Measurements from ENCODE around the gene FEN1. TPM values are rescaled to one million over a fixed set of nuclear protein-coding genes. Genes with fewer than 3 reads are reported as not detected.

FEN1 gene
- total RNA-seq, 4 donors from 2014 or later = 4.5 to 11.0 (median 4.6) TPM

GRCh38 chr11:61837411-61838005 lies 44.8 kb downstream of the FEN1 start:
- no peak for DNase-seq (ENCODE audit: low spot score in 2 of 2)
- peak overlapping the region in 1 of 4 donors; percentile 25 for H3K27ac ChIP-seq
- no peaks in the 10 kb centered on the region for H3K27me3 ChIP-seq
- H3K9me3 ChIP-seq = no peaks in the 10 kb centered on the region
- TF ChIP-seq CTCF (IDR thresholded peaks at IDR 0.05) (no peak), POLR2A (IDR thresholded peaks at IDR 0.05) (no peak), EP300 (IDR thresholded peaks at IDR 0.05) (no peak)
- peaks cover 0 to 48% (median 3%) of the 10 kb centered on the region in 3 donors for H3K36me3 ChIP-seq
- H3K4me3 ChIP-seq = no peak overlapping the region
- peaks cover 0 to 54% (median 19%) of the 10 kb centered on the region in 4 donors for H3K4me1 ChIP-seq
- 86 to 88% methylated on average over 10 to 15 of the region's 15 CpGs for WGBS, 2 donors

- H3K4me1 ChIP-seq = peaks cover 0 to 50% (median 19%) of the 10 kb centered on the region in 4 donors
- no peak overlapping the region for H3K4me3 ChIP-seq
- H3K9me3 ChIP-seq = no peaks in the 10 kb centered on the region
- DNase-seq (ENCODE audit: low spot score in 2 of 2) = no peak
- 84 to 85% methylated on average over 5 of the region's 5 CpGs for WGBS, 2 donors
- no peaks in the 10 kb centered on the region for H3K27me3 ChIP-seq
- H3K27ac ChIP-seq = peak overlapping the region in 1 of 4 donors; percentile 25
- peaks cover 0 to 57% (median 3%) of the 10 kb centered on the region in 3 donors for H3K36me3 ChIP-seq
- TF ChIP-seq EP300 (IDR thresholded peaks at IDR 0.05) (no peak), CTCF (IDR thresholded peaks at IDR 0.05) (no peak), POLR2A (IDR thresholded peaks at IDR 0.05) (no peak)
These were observed 45.8 kb downstream of the FEN1 start for GRCh38 chr11:61838501-61838900.

GRCh38 chr11:61838921-61839320 lies 46.2 kb downstream of the FEN1 start:
- TF ChIP-seq POLR2A (IDR thresholded peaks at IDR 0.05) (no peak), EP300 (IDR thresholded peaks at IDR 0.05) (no peak), CTCF (IDR thresholded peaks at IDR 0.05) (no peak)
- Histone ChIP-seq H3K4me3 (no peak overlapping the region), H3K27me3 (no peaks in the 10 kb centered on the region), H3K36me3 (peaks cover 0 to 61% (median 3%) of the 10 kb centered on the region in 3 donors), H3K27ac (peak overlapping the region in 1 of 4 donors; percentile 24), H3K4me1 (peaks cover 0 to 46% (median 17%) of the 10 kb centered on the region in 4 donors), H3K9me3 (no peaks in the 10 kb centered on the region)
- 91 to 97% methylated on average over 10 of the region's 10 CpGs for WGBS, 2 donors
- no peak for DNase-seq (ENCODE audit: low spot score in 2 of 2)

GRCh38 chr11:61839742-61840141 lies 47.0 kb downstream of the FEN1 start:
- TF ChIP-seq CTCF (IDR thresholded peaks at IDR 0.05) (no peak), EP300 (IDR thresholded peaks at IDR 0.05) (no peak), POLR2A (IDR thresholded peaks at IDR 0.05) (no peak)
- DNase-seq (ENCODE audit: low spot score in 2 of 2) = no peak
- no peak overlapping the region for H3K27ac ChIP-seq
- H3K9me3 ChIP-seq = no peaks in the 10 kb centered on the region
- H3K4me1 ChIP-seq = peaks cover 0 to 38% (median 9%) of the 10 kb centered on the region in 4 donors
- 97 to 98% methylated on average over 2 of the region's 2 CpGs for WGBS, 2 donors
- H3K36me3 ChIP-seq = peaks cover 0 to 68% (median 3%) of the 10 kb centered on the region in 3 donors
- no peak overlapping the region for H3K4me3 ChIP-seq
- H3K27me3 ChIP-seq = no peaks in the 10 kb centered on the region

- DNase-seq (ENCODE audit: low spot score in 2 of 2) = no peak
- Histone ChIP-seq H3K36me3 (peaks cover 0 to 68% (median 3%) of the 10 kb centered on the region in 3 donors), H3K27me3 (no peaks in the 10 kb centered on the region), H3K27ac (no peak overlapping the region), H3K4me1 (peaks cover 0 to 37% (median 4%) of the 10 kb centered on the region in 4 donors), H3K9me3 (no peaks in the 10 kb centered on the region), H3K4me3 (no peak overlapping the region)
- no peak for TF ChIP-seq CTCF (IDR thresholded peaks at IDR 0.05)
- TF ChIP-seq EP300 (IDR thresholded peaks at IDR 0.05) = no peak
- TF ChIP-seq POLR2A (IDR thresholded peaks at IDR 0.05) = no peak
- WGBS, 2 donors = 87 to 88% methylated on average over 7 of the region's 7 CpGs
These were observed 47.7 kb downstream of the FEN1 start for GRCh38 chr11:61840371-61840770.
